Renal pelvis (tissue), 4 donors: ENCODE data around the gene PI4KB. TPM values are rescaled to one million over a fixed set of nuclear protein-coding genes. Genes with fewer than 3 reads are reported as not detected.
A peak's percentile ranks its signal among the peaks of the same experiment; 100 is the strongest.

Experiments
- DNase-seq: peaks from one replicate; pipeline ENCODE4 v3.0.0-alpha.2; 2013
- polyA plus RNA-seq, 3 donors: library from polyadenylated mRNA; unstranded; fragments of 120-200 nt; gene quantifications; one replicate each; pipeline ENCODE4 v1.2.1, GENCODE V29; 2013; ENCODE audit not compliant: insufficient read length in 3 of 3

PI4KB gene
- polyA plus RNA-seq, 3 donors, result 63.5 to 72.7 (median 70.2) TPM

DNA sequence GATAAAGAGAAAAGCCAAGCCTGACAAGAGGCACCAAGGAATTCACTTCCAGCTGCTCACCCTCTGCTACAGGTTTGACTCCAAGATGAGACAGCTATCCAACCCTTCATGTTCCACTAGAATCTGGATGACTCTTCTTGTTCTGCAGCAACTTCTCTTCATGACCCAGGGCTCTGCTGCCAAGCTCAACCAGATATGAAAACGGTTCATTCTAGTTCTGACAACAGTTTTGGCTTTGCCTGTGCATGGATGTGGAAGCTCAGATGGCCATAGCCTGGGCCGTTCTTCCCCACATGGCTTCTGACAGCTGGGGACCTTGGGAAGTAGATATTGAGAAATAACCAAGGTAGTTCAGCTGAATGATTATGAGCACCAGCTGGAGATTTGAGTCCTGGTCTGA, 13.7 kb downstream of the PI4KB start:
- DNase-seq, result no peak

DNA sequence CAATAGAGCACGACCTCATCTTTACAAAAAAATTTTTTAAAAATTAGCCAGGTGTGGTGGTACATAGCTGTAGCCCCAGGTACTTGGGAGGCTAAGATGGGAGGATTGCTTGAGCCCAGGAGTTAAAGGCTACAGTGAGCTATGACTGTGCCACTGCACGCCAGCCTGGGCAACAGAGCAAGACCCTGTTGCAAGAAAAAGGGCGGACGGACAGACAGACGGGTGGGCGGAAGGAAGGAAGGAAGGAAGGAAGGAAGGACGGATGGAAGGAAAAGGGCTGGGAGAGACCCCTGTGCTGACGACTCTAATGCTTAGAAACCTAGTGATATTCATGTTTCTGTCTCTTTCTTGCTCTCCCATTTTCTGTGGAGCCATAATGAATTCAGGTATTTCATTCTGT, 14.4 kb downstream of the PI4KB start:
- no peak for DNase-seq

DNA sequence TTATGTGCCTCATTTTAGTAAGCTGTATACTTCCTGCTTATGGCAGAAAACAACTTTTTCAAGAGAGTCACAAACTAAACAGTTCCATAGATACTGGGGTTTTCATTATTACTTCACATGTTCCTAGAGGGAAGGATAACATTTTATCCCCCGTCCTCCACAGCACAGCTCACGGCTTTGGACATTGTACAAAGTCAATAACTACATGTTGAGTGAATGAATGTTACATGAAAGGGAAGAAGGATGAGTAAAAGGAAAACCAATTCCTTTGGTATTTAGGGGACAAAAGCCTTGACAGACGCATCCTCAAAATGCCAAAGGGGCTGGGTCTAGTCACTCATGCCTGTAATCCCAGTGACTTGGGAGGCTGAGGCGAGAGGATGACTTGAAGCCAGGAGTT, 14.8 kb downstream of the PI4KB start:
- no peak for DNase-seq

GRCh38 chr1:151311589-151312331, 15.5 kb downstream of the PI4KB start:
- no peak for DNase-seq

- DNase-seq, result no peak
Observed at GRCh38 chr1:151311011-151311410, 16.2 kb downstream of the PI4KB start.

GRCh38 chr1:151309811-151310323, 17.3 kb downstream of the PI4KB start:
- no peak for DNase-seq

GRCh38 chr1:151294742-151295462, 32.3 kb downstream of the PI4KB start:
- no peak for DNase-seq

DNA sequence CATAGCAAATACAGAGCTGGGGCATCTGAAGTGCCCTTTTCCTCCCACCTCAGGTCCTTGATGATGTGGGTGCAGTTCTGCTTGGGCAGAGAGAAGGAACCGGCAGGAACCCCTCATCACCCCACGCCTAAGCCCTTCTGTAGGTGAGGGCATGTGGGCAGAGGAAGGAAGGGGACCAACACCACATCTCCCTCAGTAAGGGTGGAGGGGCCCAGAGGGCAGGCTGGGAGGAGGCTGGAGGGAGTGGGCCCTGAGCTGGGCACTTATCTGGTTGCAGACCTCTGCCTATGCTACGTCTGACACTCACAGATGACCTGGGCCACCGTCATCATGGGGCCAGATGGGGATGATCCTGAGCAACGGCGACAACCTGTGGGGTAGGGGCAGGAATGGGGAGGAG, 34.1 kb downstream of the PI4KB start:
- DNase-seq, result no peak

GRCh38 chr1:151292207-151293030, 34.8 kb downstream of the PI4KB start:
- DNase-seq, result no peak

DNA sequence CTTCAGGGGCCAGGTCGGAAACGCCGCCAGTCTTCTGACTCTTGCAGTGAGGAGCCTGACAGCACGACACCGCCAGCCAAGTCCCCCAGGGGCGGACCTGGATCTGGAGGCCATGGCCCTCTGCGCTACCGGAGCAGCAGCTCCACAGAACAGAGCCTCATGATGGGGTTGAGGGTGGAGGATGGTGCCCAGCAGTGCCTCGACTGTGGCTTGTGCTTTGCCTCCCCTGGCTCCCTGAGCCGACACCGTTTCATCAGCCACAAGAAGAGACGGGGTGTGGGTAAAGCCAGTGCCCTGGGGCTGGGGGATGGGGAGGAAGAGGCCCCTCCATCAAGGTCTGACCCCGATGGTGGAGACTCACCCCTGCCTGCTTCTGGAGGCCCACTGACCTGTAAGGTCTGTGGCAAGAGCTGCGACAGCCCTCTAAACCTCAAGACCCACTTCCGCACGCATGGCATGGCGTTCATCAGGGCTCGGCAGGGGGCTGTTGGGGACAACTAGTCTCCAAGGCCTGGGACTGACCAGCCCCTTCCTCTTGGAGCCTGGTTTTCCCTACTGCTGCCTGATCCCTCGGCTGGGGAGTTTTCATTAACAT, 36.4 kb downstream of the PI4KB start:
- no peak for DNase-seq

- no peak for DNase-seq
Observed at GRCh38 chr1:151289991-151290708, 37.1 kb downstream of the PI4KB start.

DNA sequence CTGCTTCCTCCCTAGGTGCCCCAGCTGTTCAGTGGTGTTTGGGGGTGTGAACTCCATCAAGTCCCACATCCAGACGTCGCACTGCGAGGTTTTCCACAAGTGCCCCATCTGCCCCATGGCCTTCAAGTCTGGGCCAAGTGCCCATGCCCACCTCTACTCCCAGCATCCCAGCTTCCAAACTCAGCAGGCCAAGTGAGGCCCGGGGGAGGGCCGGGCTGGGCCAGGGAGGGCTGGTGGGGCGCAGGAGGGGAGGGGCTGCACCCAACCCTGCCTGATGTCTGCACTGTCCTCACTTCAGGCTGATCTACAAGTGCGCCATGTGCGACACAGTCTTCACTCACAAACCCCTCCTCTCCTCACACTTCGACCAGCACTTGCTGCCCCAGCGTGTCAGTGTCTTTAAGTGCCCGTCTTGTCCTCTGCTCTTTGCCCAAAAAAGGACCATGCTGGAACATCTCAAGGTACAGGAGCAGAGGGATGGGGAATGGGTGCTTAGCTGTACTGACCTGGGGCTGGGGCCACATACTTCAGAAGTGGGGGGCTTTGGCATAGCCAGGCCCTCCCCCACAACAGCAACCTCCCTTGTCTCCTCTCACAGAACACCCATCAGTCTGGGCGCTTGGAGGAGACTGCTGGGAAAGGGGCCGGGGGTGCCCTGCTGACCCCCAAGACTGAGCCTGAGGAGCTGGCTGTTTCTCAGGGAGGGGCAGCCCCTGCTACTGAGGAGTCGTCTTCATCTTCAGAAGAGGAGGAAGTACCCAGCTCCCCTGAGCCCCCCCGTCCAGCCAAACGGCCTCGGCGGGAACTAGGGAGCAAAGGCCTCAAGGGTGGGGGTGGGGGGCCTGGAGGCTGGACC, 37.9 kb downstream of the PI4KB start:
- DNase-seq, result no peak

DNA sequence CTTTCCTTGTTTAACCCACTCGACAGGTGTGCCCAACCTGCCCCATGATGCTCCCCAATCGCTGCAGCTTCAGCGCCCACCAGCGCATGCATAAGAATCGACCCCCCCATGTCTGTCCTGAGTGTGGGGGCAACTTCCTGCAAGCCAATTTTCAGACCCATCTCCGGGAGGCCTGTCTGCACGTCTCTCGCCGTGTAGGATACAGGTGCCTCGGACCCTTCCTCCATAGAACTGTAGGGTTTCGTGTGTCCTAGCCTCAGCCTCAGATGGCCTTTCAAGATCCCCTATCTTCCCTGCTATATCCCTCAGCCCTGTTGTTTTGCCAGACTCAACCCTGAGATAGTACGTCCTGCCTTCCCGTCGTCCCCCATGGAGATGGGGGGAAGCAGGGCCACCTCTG, 38.7 kb downstream of the PI4KB start:
- DNase-seq, result no peak

DNA sequence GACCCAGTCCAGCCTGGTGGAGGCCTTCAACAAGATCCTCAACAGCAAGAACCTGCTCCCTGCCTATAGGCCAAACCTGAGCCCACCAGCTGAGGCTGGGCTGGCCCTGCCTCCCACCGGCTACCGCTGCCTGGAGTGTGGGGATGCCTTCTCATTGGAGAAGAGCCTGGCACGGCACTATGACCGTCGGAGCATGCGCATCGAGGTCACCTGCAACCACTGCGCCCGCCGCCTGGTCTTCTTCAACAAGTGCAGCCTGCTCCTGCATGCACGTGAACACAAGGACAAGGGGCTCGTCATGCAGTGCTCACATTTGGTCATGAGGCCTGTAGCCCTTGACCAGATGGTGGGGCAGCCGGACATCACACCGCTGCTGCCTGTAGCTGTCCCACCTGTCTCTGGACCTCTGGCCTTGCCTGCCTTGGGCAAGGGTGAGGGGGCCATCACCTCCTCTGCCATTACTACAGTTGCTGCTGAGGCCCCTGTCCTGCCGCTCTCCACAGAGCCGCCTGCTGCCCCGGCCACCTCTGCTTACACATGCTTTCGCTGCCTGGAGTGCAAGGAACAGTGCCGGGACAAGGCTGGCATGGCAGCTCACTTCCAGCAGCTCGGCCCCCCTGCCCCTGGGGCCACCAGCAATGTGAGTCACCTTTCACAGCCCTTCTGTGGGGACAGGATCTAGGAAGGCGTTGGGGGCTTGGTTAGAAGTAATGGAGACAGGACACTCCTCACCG, 39.3 kb downstream of the PI4KB start:
- DNase-seq, result no peak

- DNase-seq, result no peak
Observed at GRCh38 chr1:151287341-151287699, 39.9 kb downstream of the PI4KB start.

DNA sequence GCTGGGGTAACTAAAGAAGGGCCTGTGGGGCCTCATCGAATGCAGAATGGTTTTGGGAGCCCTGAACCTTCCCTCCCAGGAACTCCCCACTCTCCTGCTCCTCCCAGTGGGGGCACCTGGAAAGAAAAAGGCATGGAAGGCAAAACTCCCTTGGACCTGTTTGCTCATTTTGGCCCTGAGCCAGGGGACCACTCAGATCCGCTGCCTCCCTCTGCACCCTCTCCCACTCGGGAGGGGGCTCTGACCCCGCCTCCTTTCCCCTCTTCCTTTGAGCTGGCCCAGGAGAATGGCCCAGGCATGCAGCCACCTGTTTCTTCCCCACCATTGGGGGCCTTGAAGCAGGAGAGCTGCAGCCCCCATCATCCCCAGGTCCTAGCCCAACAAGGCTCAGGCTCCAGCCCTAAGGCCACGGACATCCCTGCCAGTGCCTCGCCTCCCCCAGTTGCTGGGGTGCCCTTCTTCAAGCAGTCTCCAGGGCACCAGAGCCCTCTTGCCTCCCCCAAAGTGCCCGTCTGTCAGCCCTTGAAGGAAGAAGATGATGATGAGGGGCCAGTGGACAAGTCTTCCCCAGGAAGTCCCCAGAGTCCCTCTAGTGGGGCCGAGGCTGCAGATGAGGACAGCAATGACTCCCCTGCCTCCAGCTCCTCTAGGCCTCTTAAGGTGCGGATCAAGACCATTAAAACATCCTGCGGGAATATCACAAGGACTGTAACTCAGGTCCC, 40.4 kb downstream of the PI4KB start:
- DNase-seq, result no peak

DNA sequence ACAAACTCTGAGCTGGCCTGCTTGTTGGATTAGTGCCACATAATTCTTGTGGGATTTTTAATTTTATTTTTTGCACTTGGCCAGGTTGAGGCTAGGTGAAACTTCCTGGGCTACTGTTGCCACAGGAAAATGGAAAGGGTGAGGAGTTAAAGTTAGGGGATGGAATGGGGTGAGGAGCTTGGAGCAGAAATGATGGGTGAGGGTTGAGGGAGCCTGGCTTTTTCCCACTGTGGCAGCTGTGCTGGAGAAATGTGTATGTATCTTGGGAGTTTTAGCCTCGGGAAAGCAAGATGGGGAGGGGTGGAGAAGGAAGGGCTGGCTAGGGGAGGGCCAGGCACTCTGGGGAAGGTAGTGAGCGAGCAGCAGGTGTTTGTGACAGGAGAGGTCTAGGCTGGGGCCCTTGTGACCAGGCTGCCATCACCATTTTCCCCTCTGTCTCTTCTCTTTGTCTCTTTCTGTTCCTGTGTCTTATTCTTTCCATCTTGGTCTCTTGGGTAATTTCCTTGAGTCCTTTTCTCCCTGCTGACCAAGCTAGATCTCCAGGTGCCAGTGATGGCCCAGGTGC, 43.1 kb downstream of the PI4KB start:
- no peak for DNase-seq

GRCh38 chr1:151282883-151283725, 44.1 kb downstream of the PI4KB start:
- DNase-seq, result peak; percentile 43
